Measurements from ENCODE around the gene KMO.

The KMO gene

DNA sequence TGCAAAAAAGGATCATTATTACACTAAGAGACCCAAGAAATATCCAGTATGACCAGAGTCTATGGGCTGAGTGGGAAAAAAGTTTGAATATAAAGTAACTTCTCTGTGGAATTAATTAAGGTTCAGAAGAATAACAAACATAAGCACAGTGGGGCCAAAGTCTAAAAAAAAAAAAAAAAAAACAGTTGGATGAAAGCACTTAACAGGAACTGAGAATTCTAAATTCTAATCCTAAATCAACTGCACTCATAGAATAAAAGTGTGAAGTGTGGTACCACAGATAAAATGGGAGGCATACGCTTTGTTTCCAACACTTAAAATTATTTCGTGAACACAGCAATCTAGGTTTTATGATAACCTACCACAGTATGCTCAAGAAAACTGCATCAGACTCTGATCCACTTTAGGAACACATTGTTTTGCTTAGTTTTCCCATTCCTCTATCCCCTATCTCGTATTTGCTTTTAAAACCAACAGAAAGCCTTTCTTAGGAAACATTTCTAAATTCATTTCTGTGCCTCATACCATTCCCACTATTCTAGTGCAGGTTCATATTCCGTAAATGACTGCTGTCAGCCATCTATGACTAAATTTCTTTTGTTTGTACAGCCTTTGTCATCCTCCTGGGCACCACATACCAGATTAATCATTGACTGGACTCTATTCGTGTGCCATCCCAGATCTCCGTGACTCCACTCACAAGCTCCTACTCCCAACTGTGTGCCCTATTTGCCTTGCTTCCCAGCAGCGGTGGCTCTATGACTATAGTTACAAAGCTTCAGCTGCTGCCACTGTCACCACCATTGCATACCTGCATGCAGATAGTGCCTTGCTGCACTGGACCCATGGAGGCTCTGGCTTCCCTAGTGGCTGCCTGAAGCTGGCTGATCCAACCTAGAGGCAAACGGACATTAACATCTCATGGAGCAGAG is 83.1 kb downstream of the KMO start:
- H3K4me3 ChIP-seq (ENCODE audit: control insufficient read depth, low read depth, low read length), result no peak overlapping the region
- DNase-seq (ENCODE audit: low read depth), result peak; percentile 20
- TF ChIP-seq, protein P1, sequence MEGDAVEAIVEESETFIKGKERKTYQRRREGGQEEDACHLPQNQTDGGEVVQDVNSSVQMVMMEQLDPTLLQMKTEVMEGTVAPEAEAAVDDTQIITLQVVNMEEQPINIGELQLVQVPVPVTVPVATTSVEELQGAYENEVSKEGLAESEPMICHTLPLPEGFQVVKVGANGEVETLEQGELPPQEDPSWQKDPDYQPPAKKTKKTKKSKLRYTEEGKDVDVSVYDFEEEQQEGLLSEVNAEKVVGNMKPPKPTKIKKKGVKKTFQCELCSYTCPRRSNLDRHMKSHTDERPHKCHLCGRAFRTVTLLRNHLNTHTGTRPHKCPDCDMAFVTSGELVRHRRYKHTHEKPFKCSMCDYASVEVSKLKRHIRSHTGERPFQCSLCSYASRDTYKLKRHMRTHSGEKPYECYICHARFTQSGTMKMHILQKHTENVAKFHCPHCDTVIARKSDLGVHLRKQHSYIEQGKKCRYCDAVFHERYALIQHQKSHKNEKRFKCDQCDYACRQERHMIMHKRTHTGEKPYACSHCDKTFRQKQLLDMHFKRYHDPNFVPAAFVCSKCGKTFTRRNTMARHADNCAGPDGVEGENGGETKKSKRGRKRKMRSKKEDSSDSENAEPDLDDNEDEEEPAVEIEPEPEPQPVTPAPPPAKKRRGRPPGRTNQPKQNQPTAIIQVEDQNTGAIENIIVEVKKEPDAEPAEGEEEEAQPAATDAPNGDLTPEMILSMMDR (conservative IDR thresholded peaks at IDR 0.05; ENCODE audit: control insufficient read depth, insufficient read depth, low read depth, low read length), result no peak

DNA sequence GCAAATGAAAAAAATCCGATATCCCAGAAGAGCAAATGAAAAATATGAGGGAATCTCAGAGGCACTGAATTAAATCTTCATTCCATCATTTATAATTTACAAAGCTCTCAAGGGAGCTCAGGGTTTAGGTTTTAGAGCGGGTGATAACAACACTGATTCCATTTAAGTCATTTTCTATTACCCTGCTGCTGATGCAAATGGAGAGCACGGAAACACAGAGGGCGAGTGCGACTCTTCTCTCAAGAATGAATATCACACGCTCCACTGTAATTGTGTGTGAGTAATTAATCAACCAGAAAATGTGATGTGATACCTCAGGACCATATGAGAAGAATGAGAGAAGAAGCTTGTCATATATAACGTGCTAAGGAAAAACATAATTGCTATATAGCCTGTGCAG is 85.2 kb downstream of the KMO start:
- no peak for DNase-seq (ENCODE audit: low read depth)
- TF ChIP-seq, protein P1 (conservative IDR thresholded peaks at IDR 0.05; ENCODE audit: control insufficient read depth, insufficient read depth, low read depth, low read length), result no peak
- no peak overlapping the region for H3K4me3 ChIP-seq (ENCODE audit: control insufficient read depth, low read depth, low read length)

DNA sequence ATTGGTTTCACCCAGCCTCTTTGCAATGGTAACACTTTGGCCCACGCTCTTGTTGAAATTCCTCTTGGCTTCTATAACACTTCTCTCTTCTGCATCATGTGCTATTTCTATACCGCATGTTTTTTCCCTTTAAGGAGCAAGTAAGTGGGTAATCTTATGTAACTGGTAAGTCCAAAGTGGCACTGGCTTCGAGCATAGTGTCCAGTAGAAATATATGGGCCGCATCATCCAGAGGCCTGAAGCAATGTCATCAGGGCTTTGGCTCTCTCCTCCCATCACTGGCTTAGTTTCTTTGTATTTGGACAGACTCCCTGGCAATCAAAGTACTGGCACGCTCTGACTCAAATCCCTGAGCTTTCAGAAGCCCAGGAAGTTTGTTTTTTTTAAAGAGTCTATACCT is 90.5 kb downstream of the KMO start:
- DNase-seq (ENCODE audit: low read depth), result peak; percentile 52
- no peak overlapping the region for H3K4me3 ChIP-seq (ENCODE audit: control insufficient read depth, low read depth, low read length)
- TF ChIP-seq, protein P1 (conservative IDR thresholded peaks at IDR 0.05; ENCODE audit: control insufficient read depth, insufficient read depth, low read depth, low read length), result no peak

DNA sequence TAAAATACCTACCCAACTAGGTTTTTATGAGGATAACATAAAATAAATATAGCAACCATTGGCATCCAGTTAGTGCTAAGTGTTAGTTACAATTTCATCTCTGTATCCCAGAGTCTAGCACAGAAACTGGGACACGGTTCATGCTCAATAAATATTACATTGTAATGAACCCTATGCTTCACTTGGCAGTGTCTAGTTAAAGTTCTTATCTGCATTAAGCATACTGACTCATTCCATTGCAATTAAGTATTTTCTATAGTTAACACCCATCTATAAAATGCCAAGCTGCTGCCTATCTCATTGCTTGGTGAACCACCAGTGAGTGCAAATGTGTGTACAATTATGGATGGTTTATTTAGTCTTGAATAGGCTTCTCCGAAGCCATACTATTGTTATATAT is 92.8 kb downstream of the KMO start:
- TF ChIP-seq, protein P1 (conservative IDR thresholded peaks at IDR 0.05; ENCODE audit: control insufficient read depth, insufficient read depth, low read depth, low read length), result no peak
- no peak for DNase-seq (ENCODE audit: low read depth)
- H3K4me3 ChIP-seq (ENCODE audit: control insufficient read depth, low read depth, low read length), result no peak overlapping the region

DNA sequence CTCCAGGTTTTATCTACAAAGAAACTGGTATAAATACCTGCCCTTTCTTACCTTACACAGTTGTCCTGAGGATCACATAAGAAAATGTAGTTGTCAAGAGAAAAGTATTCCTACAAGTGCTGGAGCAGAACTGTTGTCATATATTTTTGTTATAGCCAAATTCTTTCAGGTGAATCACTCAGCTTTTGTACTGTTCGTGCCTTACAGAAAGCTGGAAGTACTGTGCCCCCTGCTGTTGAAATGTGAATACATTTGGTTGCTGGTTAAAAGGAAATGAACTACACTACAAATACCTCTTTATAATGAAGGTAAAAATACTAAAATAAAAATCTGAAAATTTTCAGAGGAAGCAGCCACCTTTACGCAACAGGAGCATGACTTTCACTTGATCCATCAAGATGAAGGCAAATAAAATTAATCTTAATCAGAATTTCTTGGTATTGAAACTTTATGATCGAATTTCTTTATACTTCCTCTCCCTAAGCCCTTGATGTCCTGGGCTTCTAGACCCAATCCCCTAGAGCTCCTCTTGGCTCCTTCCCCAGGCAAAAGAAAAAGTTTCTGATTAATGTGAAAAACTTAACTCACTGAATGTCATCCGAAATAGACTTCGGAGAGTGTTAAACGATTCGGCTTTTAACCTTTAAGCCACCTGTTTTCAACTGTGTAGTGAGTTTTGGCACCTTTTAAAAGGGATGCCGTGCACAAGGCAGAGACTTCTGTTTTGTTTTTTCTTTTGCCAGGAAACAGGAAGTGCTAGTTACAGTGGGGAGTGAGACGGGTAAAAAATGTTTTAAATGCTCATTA is 95.5 kb downstream of the KMO start:
- TF ChIP-seq, protein P1 (conservative IDR thresholded peaks at IDR 0.05; ENCODE audit: control insufficient read depth, insufficient read depth, low read depth, low read length), result peak; percentile 69
- DNase-seq (ENCODE audit: low read depth), result peak; percentile 86
- H3K4me3 ChIP-seq (ENCODE audit: control insufficient read depth, low read depth, low read length), result no peak overlapping the region

DNA sequence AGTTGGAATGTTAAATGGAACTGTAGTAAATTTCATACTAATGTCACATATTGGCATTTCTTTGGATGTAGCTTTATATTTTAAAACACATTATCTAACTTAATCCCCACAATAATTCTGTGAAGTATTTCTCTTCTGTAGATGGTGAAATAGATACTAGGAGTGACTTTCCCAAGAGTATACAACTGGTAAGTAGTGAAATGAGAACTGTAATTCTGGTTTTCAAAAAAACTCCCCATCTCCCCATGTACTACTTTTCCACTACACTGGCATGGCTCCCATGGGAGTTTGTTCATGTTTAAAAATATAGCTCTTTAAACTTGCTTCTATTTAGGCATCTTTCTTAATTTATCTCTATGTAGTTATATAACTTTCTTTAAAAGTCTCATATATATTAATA is 97.8 kb downstream of the KMO start:
- no peak overlapping the region for H3K4me3 ChIP-seq (ENCODE audit: control insufficient read depth, low read depth, low read length)

More for the DNA sequence above, 97.8 kb downstream of the KMO start:
- TF ChIP-seq, protein P1 (conservative IDR thresholded peaks at IDR 0.05; ENCODE audit: control insufficient read depth, insufficient read depth, low read depth, low read length), result no peak
- no peak for DNase-seq (ENCODE audit: low read depth)

Measured in fibroblast of mammary gland (primary cell).